HCT116 (cell line): Measurements from ENCODE around the gene TRIM60.

Source experiments
- EZH2 ChIP-seq: fragments of 200-600 bp; sonication (generic); IDR thresholded peaks from 2 replicates; pipeline ENCODE4 v1.6.1; 2017; ENCODE audit warnings: antibody characterized with exemption, mixed run types
- POLR2A ChIP-seq: IDR thresholded peaks from 2 replicates; pipeline ENCODE4 v1.7.0; 2011; ENCODE audit warnings: borderline replicate concordance; ENCODE audit not compliant: insufficient read depth, insufficient read length; ENCODE audit errors: extremely low read depth
- POLR2AphosphoS5 ChIP-seq: IDR thresholded peaks from 2 replicates; pipeline ENCODE4 v1.6.1; 2011; ENCODE audit warnings: mild to moderate bottlenecking, low read depth, low read length, moderate library complexity
- TF ChIP-seq, protein P1 (sequence below), 3 experiments: fragments of 200-600 bp in 1 of 3; sonication (generic) in 1 of 3; IDR thresholded peaks in 2 of 3; conservative IDR thresholded peaks in 1 of 3; 2 replicates each; pipeline ENCODE4 v1.5.1; 2012 to 2017; ENCODE audit warnings: low read depth in 2 of 3, low read length in 2 of 3, antibody characterized with exemption in 1 of 3, borderline replicate concordance in 1 of 3, control low read depth in 1 of 3, mild to moderate bottlenecking in 1 of 3, mixed read lengths in 1 of 3, mixed run types in 1 of 3, moderate library complexity in 1 of 3; ENCODE audit not compliant: insufficient read depth in 1 of 3
- TF ChIP-seq, protein P2 (sequence below): IDR thresholded peaks from 2 replicates; pipeline ENCODE4 v1.6.1; 2012

DNA sequence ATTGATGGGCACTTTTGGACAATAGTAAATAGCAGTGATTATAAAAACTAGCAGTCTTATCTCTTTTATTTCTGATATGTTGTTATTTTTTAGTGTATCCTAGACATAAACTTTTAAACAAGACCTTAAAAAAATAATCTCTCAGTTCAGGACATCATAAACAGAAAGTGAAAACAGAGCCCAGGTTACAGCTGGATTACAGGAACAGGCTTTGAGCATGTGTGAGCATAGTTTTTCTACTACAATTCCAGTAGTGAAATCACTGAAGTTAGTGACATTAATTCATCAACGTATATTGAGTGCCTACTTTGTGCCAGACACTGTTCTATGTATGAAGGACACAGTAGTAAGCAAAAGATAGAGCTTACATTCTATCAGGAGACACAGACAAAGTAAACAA, 38.8 kb downstream of the TRIM60 start:
- no peak for TF ChIP-seq EZH2
- no peak for TF ChIP-seq POLR2A
- TF ChIP-seq POLR2AphosphoS5, result no peak
- TF ChIP-seq, protein P1, sequence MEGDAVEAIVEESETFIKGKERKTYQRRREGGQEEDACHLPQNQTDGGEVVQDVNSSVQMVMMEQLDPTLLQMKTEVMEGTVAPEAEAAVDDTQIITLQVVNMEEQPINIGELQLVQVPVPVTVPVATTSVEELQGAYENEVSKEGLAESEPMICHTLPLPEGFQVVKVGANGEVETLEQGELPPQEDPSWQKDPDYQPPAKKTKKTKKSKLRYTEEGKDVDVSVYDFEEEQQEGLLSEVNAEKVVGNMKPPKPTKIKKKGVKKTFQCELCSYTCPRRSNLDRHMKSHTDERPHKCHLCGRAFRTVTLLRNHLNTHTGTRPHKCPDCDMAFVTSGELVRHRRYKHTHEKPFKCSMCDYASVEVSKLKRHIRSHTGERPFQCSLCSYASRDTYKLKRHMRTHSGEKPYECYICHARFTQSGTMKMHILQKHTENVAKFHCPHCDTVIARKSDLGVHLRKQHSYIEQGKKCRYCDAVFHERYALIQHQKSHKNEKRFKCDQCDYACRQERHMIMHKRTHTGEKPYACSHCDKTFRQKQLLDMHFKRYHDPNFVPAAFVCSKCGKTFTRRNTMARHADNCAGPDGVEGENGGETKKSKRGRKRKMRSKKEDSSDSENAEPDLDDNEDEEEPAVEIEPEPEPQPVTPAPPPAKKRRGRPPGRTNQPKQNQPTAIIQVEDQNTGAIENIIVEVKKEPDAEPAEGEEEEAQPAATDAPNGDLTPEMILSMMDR (IDR thresholded peaks at IDR 0.05 in 2 of 3, conservative IDR thresholded peaks at IDR 0.05 in 1 of 3; ENCODE audit: borderline replicate concordance in 1 of 3, insufficient read depth in 1 of 3, low read depth in 2 of 3, low read length in 2 of 3), result no peak
- TF ChIP-seq, protein P2, sequence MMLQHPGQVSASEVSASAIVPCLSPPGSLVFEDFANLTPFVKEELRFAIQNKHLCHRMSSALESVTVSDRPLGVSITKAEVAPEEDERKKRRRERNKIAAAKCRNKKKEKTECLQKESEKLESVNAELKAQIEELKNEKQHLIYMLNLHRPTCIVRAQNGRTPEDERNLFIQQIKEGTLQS, result no peak
